Measurements from ENCODE around the gene TBC1D1. TPM values are rescaled to one million over a fixed set of nuclear protein-coding genes. Genes with fewer than 3 reads are reported as not detected.

TBC1D1 gene
- total and polyA plus RNA-seq, 2 of the 8 experiments (the other 6 are each of a cell fraction or from before 2014, with no cell fraction given) = 96.9 to 162 TPM

GRCh38 chr4:37860266-37860665 lies 30.6 kb upstream of the TBC1D1 start:
- Histone ChIP-seq H3K14ac (ENCODE audit: insufficient read length) (no peak overlapping the region), H3K27ac (ENCODE audit: low read depth, low read length) (no peak overlapping the region)
- TF ChIP-seq RFX5 (IDR thresholded peaks at IDR 0.05; ENCODE audit: borderline replicate concordance, low read depth, low read length) (no peak), JUND (IDR thresholded peaks at IDR 0.05; ENCODE audit: low read length) (no peak), USF2 (IDR thresholded peaks at IDR 0.05; ENCODE audit: low read length) (no peak), HDAC6 (IDR thresholded peaks at IDR 0.05; ENCODE audit: low read depth, low read length) (no peak), SIRT6 (IDR thresholded peaks at IDR 0.05; ENCODE audit: low read length) (no peak), NANOG (IDR thresholded peaks at IDR 0.05; ENCODE audit: insufficient read depth, low read depth, low read length, poor library complexity, severe bottlenecking) (no peak), FOSL1 (IDR thresholded peaks at IDR 0.05; ENCODE audit: insufficient read depth, low read depth, low read length) (no peak), MAX (IDR thresholded peaks at IDR 0.05) (no peak), EP300 (IDR thresholded peaks at IDR 0.05; ENCODE audit: borderline replicate concordance in 1 of 2, low read depth in 2 of 2, low read length in 2 of 2) (no peak), BACH1 (IDR thresholded peaks at IDR 0.05; ENCODE audit: low read length) (no peak), CREB1 (IDR thresholded peaks at IDR 0.05) (no peak)

More at GRCh38 chr4:37860266-37860665, 30.6 kb upstream of the TBC1D1 start:
- no peak overlapping the region for H3K4ac ChIP-seq (replicated peaks; ENCODE audit: insufficient read length, low read depth, low read length)
- H2BK20ac ChIP-seq (ENCODE audit: low read length) = no peak overlapping the region
- H4K91ac ChIP-seq (replicated peaks; ENCODE audit: insufficient read length, low read length) = no peak overlapping the region
- no peak overlapping the region for H2BK5ac ChIP-seq (ENCODE audit: low read depth, low read length)
- H4K5ac ChIP-seq (ENCODE audit: insufficient read length, low read depth, low read length) = no peak overlapping the region
- no peaks in the 10 kb centered on the region for H3K4me1 ChIP-seq (replicated peaks in 1 of 4; ENCODE audit: control insufficient read depth in 3 of 4, insufficient read depth in 4 of 4, low read length in 3 of 4)
- H3K18ac ChIP-seq (ENCODE audit: extremely low read depth, low read length) = no peak overlapping the region
- no peak overlapping the region for H3K56ac ChIP-seq (replicated peaks; ENCODE audit: insufficient read length, low read depth, low read length)
- H3K23me2 ChIP-seq (ENCODE audit: low read depth, low read length) = no peaks in the 10 kb centered on the region
- H4K8ac ChIP-seq (ENCODE audit: extremely low read depth, insufficient read depth, low read length) = no peak overlapping the region
- no peak overlapping the region for H2AK5ac ChIP-seq (ENCODE audit: low read depth, low read length)
- no peak overlapping the region for H3K23ac ChIP-seq (ENCODE audit: insufficient read length)
- no peaks in the 10 kb centered on the region for H4K20me1 ChIP-seq (replicated peaks in 1 of 2; ENCODE audit: control insufficient read depth in 1 of 2, insufficient read depth in 2 of 2, low read length in 2 of 2)
- DNase-seq (ENCODE audit: low read depth in 1 of 2, low spot score in 2 of 2) (no peak), FAIRE-seq (no peak)
- no peak overlapping the region for H3K9ac ChIP-seq (replicated peaks in 1 of 4; ENCODE audit: extremely low read depth in 1 of 4, low read depth in 3 of 4, low read length in 3 of 4)
- H2BK120ac ChIP-seq (replicated peaks; ENCODE audit: low read depth, low read length) = no peak overlapping the region
- peaks cover 0 to 10% (median under 1%) of the 10 kb centered on the region in 4 experiments; a peak in 2 of 8 replicates for H3K36me3 ChIP-seq (ENCODE audit: control insufficient read depth in 2 of 4, insufficient read depth in 4 of 4, low read length in 3 of 4)
- no peaks in the 10 kb centered on the region for H3K9me3 ChIP-seq (ENCODE audit: insufficient read depth in 2 of 2, low read depth in 1 of 2, low read length in 1 of 2)
- H2BK12ac ChIP-seq (ENCODE audit: low read depth, low read length) = no peak overlapping the region
- H2AFZ ChIP-seq (ENCODE audit: low read length) = no peak overlapping the region
- no peak overlapping the region for H3K4me3 ChIP-seq (ENCODE audit: extremely low read depth in 1 of 4, insufficient read depth in 2 of 4, low read depth in 3 of 4, low read length in 4 of 4)
- 100% methylated on average over 1 of the region's 1 CpG; no CpG with 5 or more reads in 1 of the 2 experiments for WGBS, 2 experiments (ENCODE audit: extremely low coverage in 1 of 2, insufficient coverage in 1 of 2, insufficient read length in 1 of 2, insufficient replicate concordance in 2 of 2, low coverage in 1 of 2, low lambda C conversion rate in 2 of 2, missing lambda C conversion rate in 1 of 2)
- no peak overlapping the region for H3K4me2 ChIP-seq (ENCODE audit: insufficient read depth in 1 of 2, low read depth in 2 of 2, low read length in 2 of 2)
- no peak overlapping the region for H2BK15ac ChIP-seq (ENCODE audit: low read length)
- H3K79me1 ChIP-seq (ENCODE audit: low read depth, low read length) = no peaks in the 10 kb centered on the region
- no peaks in the 10 kb centered on the region for H3K79me2 ChIP-seq (ENCODE audit: control insufficient read depth in 1 of 2, insufficient read depth in 2 of 2, low read length in 2 of 2)
- ChIA-PET CTCF (ENCODE audit: partially characterized antibody) (interaction anchor here (1.2 to 1.8 kb wide), 2 partner anchors 16 to 175 kb away, joined by 3 to 6 read pairs; no protein-coding TSS in a partner anchor), POLR2A (ENCODE audit: partially characterized antibody) (no interaction called here)
- no peaks in the 10 kb centered on the region for H3K27me3 ChIP-seq (replicated peaks in 1 of 4; ENCODE audit: control insufficient read depth in 3 of 4, extremely low read depth in 1 of 4, insufficient read depth in 3 of 4, low read length in 3 of 4)
